PC-3 (cell line): ENCODE results near the gene TGFBR3L.

Experiments
- CTCF ChIP-seq: fragments of 300-600 bp; sonication (generic); conservative IDR thresholded peaks from 2 replicates; pipeline ENCODE4 v1.5.1; 2017; ENCODE audit warnings: antibody characterized with exemption, low read depth, mild to moderate bottlenecking, low read length
- EZH2 ChIP-seq: fragments of 300-600 bp; sonication (generic); IDR thresholded peaks from one replicate; pipeline ENCODE4 v1.6.1; 2017; ENCODE audit warnings: antibody characterized with exemption, mild to moderate bottlenecking, low read length; ENCODE audit not compliant: unreplicated experiment

- TF ChIP-seq CTCF: no peak
- TF ChIP-seq EZH2: no peak
These were observed 8.2 kb downstream of the TGFBR3L start for GRCh38 chr19:7922836-7923195.
